NCI-H526 treated with DMSO at 0.1 percent for 48 hours (cell line): Measurements from ENCODE around the gene ST6GALNAC6.
"Not testable (repeated sequence)": the region's sequence is repeated elsewhere in the genome, so short reads cannot be mapped to it uniquely, and the experiment has no call there.

Experiments
- DNase-seq: peaks from one replicate; lab custom pipeline; 2025; lab: John Stamatoyannopoulos, UW

ST6GALNAC6 gene

GRCh38 chr9:127873223-127873691 is 26.1 kb downstream of the ST6GALNAC6 start:
- no peak for DNase-seq

GRCh38 chr9:127872369-127873222 is 26.8 kb downstream of the ST6GALNAC6 start:
- DNase-seq, result no peak

GRCh38 chr9:127871531-127871930 is 27.9 kb downstream of the ST6GALNAC6 start:
- no peak for DNase-seq

GRCh38 chr9:127870887-127871286 is 28.5 kb downstream of the ST6GALNAC6 start:
- no peak for DNase-seq

GRCh38 chr9:127870153-127870491 is 29.3 kb downstream of the ST6GALNAC6 start:
- not testable (repeated sequence) for DNase-seq

- peak; percentile 0 for DNase-seq
These were observed 29.9 kb downstream of the ST6GALNAC6 start for GRCh38 chr9:127869310-127870152.

GRCh38 chr9:127868278-127868902 is 31.0 kb downstream of the ST6GALNAC6 start:
- DNase-seq, result no peak

GRCh38 chr9:127867356-127868277 is 31.8 kb downstream of the ST6GALNAC6 start:
- no peak for DNase-seq

GRCh38 chr9:127866535-127866934 is 32.9 kb downstream of the ST6GALNAC6 start:
- no peak for DNase-seq

GRCh38 chr9:127865645-127866464 is 33.5 kb downstream of the ST6GALNAC6 start:
- no peak for DNase-seq

- DNase-seq, result no peak
These were observed 36.2 kb downstream of the ST6GALNAC6 start for GRCh38 chr9:127863191-127863621.

- DNase-seq, result no peak
These were observed 37.1 kb downstream of the ST6GALNAC6 start for GRCh38 chr9:127862075-127863011.

- DNase-seq, result no peak
These were observed 38.6 kb downstream of the ST6GALNAC6 start for GRCh38 chr9:127860779-127861178.

GRCh38 chr9:127860260-127860659 is 39.1 kb downstream of the ST6GALNAC6 start:
- DNase-seq, result no peak

- DNase-seq, result no peak
These were observed 41.3 kb downstream of the ST6GALNAC6 start for GRCh38 chr9:127858041-127858512.

GRCh38 chr9:127857278-127857677 is 42.1 kb downstream of the ST6GALNAC6 start:
- no peak for DNase-seq

- DNase-seq, result no peak
These were observed 42.7 kb downstream of the ST6GALNAC6 start for GRCh38 chr9:127856729-127857116.

GRCh38 chr9:127856094-127856728 is 43.2 kb downstream of the ST6GALNAC6 start:
- no peak for DNase-seq

- DNase-seq, result no peak
These were observed 43.9 kb downstream of the ST6GALNAC6 start for GRCh38 chr9:127855522-127855921.
